KMS-11 (cell line): ENCODE measurements around the gene SSBP3.

Experiments used
- H2AFZ ChIP-seq: fragments of 200-600 bp; sonication (generic); 2 replicates; pipeline ENCODE4 v1.6.1; 2016; ENCODE audit warnings: antibody characterized with exemption, mixed run types, low read depth
- H3K27ac ChIP-seq: fragments of 200-600 bp; sonication (generic); 2 replicates; pipeline ENCODE4 v1.6.1; 2016; ENCODE audit warnings: mild to moderate bottlenecking, mixed run types
- H3K27me3 ChIP-seq: fragments of 200-600 bp; sonication (generic); 2 replicates; pipeline ENCODE4 v1.6.1; 2017; ENCODE audit warnings: mild to moderate bottlenecking, low read depth, mixed run types, moderate library complexity; ENCODE audit not compliant: insufficient read depth
- H3K36me3 ChIP-seq: fragments of 200-600 bp; sonication (generic); 2 replicates; pipeline ENCODE4 v1.6.1; 2017; ENCODE audit warnings: mild to moderate bottlenecking, mixed run types; ENCODE audit not compliant: insufficient read depth
- H3K4me1 ChIP-seq: fragments of 200-600 bp; sonication (generic); 2 replicates; pipeline ENCODE4 v1.6.1; 2016; ENCODE audit warnings: mild to moderate bottlenecking, low read depth, mixed run types; ENCODE audit not compliant: poor library complexity, severe bottlenecking
- H3K4me2 ChIP-seq: fragments of 200-600 bp; sonication (generic); 2 replicates; pipeline ENCODE4 v1.7.0; 2016; ENCODE audit warnings: mild to moderate bottlenecking, mixed run types
- H3K4me3 ChIP-seq: fragments of 200-600 bp; sonication (generic); IDR thresholded peaks from 2 replicates; pipeline ENCODE4 v1.6.1; 2017; ENCODE audit warnings: low read depth, low read length, mixed read lengths; ENCODE audit not compliant: insufficient read depth
- H3K79me2 ChIP-seq: fragments of 200-600 bp; sonication (generic); 2 replicates; pipeline ENCODE4 v1.6.1; 2016; ENCODE audit warnings: low read depth, mixed run types; ENCODE audit not compliant: insufficient read depth
- H3K9ac ChIP-seq: fragments of 200-600 bp; sonication (generic); 2 replicates; pipeline ENCODE4 v1.6.1; 2016; ENCODE audit warnings: mild to moderate bottlenecking, mixed run types
- H4K20me1 ChIP-seq: fragments of 200-600 bp; sonication (generic); 2 replicates; pipeline ENCODE4 v1.6.1; 2016; ENCODE audit warnings: mild to moderate bottlenecking, mixed run types; ENCODE audit not compliant: insufficient read depth
- CTCF ChIP-seq: fragments of 200-600 bp; sonication (generic); conservative IDR thresholded peaks from 2 replicates; pipeline ENCODE4 v1.6.1; 2017; ENCODE audit warnings: low read depth, mild to moderate bottlenecking, antibody characterized with exemption, low read length, moderate library complexity, mixed read lengths

Gene SSBP3

GRCh38 chr1:54204199-54204598 is 202.0 kb downstream of the SSBP3 start:
- no peaks in the 10 kb centered on the region for H4K20me1 ChIP-seq
- peaks cover 7% of the 10 kb centered on the region; the same call in 1 of the 2 replicates for H3K36me3 ChIP-seq
- no peak overlapping the region for H3K4me2 ChIP-seq
- no peak overlapping the region for H3K27ac ChIP-seq
- no peak overlapping the region for H3K9ac ChIP-seq
- H3K4me3 ChIP-seq, result no peak overlapping the region
- peaks cover 35% of the 10 kb centered on the region for H3K79me2 ChIP-seq
- no peaks in the 10 kb centered on the region for H3K27me3 ChIP-seq
- TF ChIP-seq CTCF, result no peak
- no peak overlapping the region for H2AFZ ChIP-seq
- peaks cover 25% of the 10 kb centered on the region for H3K4me1 ChIP-seq

- no peaks in the 10 kb centered on the region for H4K20me1 ChIP-seq
- TF ChIP-seq CTCF, result no peak
Observed at GRCh38 chr1:54200519-54200997, 205.6 kb downstream of the SSBP3 start.

GRCh38 chr1:54199765-54200518 is 206.3 kb downstream of the SSBP3 start, which contains the start of the genes CYB5RL and MRPL37:
Gene CYB5RL, minus strand, starts transcription at chr1:54200030. Its CDS starts 4,414 bp downstream, at chr1:54195616.
Gene MRPL37, plus strand, starts transcription at chr1:54200167. Its CDS starts 77 bp downstream, at chr1:54200244.
- Histone ChIP-seq H3K4me1 (peaks cover 31% of the 10 kb centered on the region), H2AFZ (peak within 1 kb of the TSS; percentile 73), H3K27ac (peak within 1 kb of the TSS; percentile 41; the same call in 1 of the 2 replicates), H3K79me2 (peaks cover 41% of the 10 kb centered on the region), H3K36me3 (peaks cover 3% of the 10 kb centered on the region; the same call in 1 of the 2 replicates), H3K27me3 (no peaks in the 10 kb centered on the region), H3K9ac (peak within 1 kb of the TSS; percentile 81), H3K4me2 (peak within 1 kb of the TSS; percentile 98), H4K20me1 (no peaks in the 10 kb centered on the region), H3K4me3 (peak within 1 kb of the TSS; percentile 64)
- no peak for TF ChIP-seq CTCF

More at GRCh38 chr1:54200519-54200997, 205.6 kb downstream of the SSBP3 start:
- peaks cover 3% of the 10 kb centered on the region; the same call in 1 of the 2 replicates for H3K36me3 ChIP-seq
- H3K4me1 ChIP-seq, result peaks cover 31% of the 10 kb centered on the region
- peak overlapping the region; percentile 73 for H2AFZ ChIP-seq
- H3K4me2 ChIP-seq, result peak overlapping the region; percentile 98
- H3K79me2 ChIP-seq, result peaks cover 41% of the 10 kb centered on the region
- no peaks in the 10 kb centered on the region for H3K27me3 ChIP-seq
- peak overlapping the region; percentile 46 for H3K4me3 ChIP-seq
- peak overlapping the region; percentile 81 for H3K9ac ChIP-seq
- peak overlapping the region; percentile 41; the same call in 1 of the 2 replicates for H3K27ac ChIP-seq

- H3K4me1 ChIP-seq, result peaks cover 31% of the 10 kb centered on the region
- no peaks in the 10 kb centered on the region for H4K20me1 ChIP-seq
- peak overlapping the region; percentile 92 for H3K4me2 ChIP-seq
- peak overlapping the region; percentile 64 for H3K4me3 ChIP-seq
- H3K9ac ChIP-seq, result peak overlapping the region; percentile 81; the same call in 1 of the 2 replicates
- no peaks in the 10 kb centered on the region for H3K27me3 ChIP-seq
- H3K79me2 ChIP-seq, result peaks cover 41% of the 10 kb centered on the region
- TF ChIP-seq CTCF, result no peak
- H3K36me3 ChIP-seq, result peaks cover 3% of the 10 kb centered on the region; the same call in 1 of the 2 replicates
- H2AFZ ChIP-seq, result peak overlapping the region; percentile 73
- H3K27ac ChIP-seq, result no peak overlapping the region; the same call in 1 of the 2 replicates
Observed at GRCh38 chr1:54199151-54199764, 206.9 kb downstream of the SSBP3 start.
